Muscle of back (tissue), 11 donors: Measurements from ENCODE around the gene CREG2. TPM values are rescaled to one million over a fixed set of nuclear protein-coding genes. Genes with fewer than 3 reads are reported as not detected.
A peak's percentile ranks its signal among the peaks of the same experiment; 100 is the strongest.

Experiments
- DNase-seq, 3 donors: peaks; one replicate each; pipeline versions ENCODE4 v3.0.0 to v3.0.0-alpha.2; 2013
- polyA plus RNA-seq, 10 donors: library from polyadenylated mRNA; unstranded; fragments of 120-200 nt; gene quantifications; one replicate each; pipeline ENCODE4 v1.2.1, GENCODE V29; 2013; ENCODE audit not compliant: insufficient read length in 10 of 10

The CREG2 gene
- polyA plus RNA-seq, 10 donors, result 2.3 to 8.1 (median 3.6) TPM

DNA sequence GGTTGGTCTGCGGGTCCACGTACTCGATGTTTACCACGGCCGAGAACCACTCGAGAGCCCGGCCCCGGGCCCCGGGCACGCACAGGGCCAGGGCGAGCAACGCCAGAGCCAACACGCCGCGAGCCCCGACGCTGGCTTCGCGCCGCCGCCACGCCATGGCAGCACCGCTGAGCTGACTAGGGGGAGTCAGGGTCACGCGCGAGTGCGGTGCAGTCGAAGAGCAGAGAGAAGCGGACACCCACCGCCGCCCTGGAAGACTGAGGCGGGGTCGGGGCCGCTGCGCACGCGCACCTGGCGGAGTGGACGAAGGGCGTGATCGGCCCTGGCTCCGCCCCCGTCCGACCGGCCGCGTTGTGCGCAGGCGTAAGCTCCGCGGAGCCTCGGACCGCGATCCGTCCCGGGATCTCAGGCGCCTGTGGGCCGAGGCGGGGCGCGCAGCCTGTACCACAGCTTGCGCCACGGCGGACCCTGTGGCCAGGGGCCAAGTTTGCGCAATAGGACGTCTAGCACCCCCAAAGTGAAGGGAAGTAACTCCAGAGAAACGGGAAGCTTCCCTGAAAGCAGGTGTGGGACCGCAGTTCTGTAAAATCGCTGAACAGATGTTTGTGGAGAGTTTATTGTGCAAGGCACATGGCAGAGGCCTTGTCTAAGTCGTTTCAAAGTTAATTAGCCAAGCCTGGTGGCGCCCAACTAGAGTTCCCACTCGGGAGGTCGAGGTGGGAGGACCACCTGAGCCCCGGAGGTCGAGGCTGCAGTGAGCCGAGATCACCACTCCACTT, 78.7 kb downstream of the CREG2 start, which contains the start of gene RNF149:
Gene RNF149, minus strand, starts transcription at position 270 of the 779 bp plus-strand sequence. Its CDS starts 113 bp downstream, at position 157.
- DNase-seq, result peak; percentile 90 to 97 (median 95)

DNA sequence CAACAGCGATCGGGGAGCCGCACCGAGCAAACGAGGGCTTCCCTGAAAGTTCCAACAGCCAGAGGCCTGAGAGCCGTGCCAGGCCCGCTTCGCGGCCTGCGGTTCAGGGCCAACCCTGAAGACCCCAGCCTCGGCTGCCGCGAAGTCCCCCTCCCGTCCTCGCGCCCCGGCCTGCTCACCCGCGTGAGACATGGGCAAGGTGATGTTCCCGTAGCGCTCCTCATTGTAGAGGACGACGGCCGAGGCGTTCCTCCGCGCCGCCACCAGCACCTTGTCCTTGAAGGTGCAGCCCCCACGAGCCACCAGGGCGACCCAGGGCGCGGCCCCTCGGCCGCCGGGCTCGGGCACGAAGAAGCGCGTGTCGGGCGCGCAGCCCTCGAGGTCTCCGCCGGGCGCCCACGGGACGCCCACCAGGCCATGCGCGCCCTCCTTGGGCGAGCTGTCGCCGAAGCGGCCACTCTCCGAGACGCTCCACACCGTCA, 79.3 kb downstream of the CREG2 start:
- peak in 1 of 3 donors; percentile 34 for DNase-seq

DNA sequence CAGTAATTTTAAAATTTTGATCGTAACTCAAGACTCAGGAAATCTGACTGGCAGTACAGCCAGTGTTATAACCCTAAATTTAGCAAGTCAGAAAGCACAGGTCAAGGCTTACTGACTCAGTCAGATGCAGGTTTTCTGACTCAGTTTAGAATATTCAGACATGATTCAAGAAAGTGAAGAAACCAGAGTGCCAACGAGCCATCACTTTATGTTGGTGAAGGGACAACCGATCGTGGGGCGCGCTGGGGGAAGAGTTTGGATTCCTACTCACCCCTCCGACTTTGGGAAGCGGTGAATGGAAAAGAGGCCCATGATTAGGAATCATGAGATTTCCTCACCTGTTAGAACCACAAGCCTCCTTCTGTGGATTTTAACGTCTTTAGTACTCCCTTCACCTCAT, 79.8 kb downstream of the CREG2 start:
- DNase-seq, result no peak

DNA sequence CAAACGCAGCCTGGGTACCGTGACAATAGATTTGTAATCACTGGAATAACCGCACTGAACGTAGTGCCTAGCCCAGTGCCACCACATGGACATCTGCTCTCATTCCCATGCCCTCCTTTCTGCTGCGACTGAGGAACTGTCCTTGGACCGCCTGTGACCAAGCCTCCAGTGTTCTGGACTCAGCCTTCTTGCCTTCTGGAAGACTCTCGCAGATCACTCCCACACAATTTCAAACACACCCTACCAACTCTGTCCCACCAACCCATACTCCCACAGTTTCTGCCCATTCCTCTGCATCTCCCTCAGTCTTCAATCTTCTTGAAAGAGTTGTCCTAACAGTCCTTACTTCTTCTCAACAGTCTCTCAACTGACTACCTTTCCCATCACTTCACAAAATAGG, 80.9 kb downstream of the CREG2 start:
- no peak for DNase-seq

DNA sequence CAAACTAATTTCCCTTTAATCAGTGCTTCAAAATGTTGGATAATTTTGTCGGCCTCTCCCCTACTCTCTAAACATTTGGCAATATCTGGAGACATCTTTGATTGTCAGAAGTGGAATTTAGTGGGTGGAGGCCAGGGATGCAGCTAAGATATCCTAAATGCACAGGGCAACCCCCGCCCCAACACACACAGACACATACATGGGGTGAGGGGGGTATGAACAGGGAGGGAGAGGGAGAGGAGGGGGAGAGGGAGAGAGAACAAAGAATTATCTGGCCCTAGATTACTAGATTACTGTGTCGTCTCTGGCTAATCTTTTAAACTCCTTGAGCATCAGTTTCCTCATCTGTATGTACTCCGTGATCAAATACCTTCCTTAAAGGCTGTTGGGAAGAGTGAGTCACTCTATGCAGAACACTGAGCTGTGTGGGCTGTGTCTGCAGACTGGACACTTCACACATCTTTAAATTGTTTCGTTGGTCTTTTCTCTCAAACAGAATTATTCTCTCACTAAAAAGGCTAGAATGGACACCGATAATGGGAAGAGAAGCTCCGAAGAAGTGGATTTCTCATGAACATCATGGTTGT, 81.7 kb downstream of the CREG2 start:
- no peak for DNase-seq

- DNase-seq, result no peak
Observed at GRCh38 chr2:101305035-101305434, 82.3 kb downstream of the CREG2 start.

- DNase-seq, result no peak
Observed at GRCh38 chr2:101303688-101304087, 83.6 kb downstream of the CREG2 start.

GRCh38 chr2:101302016-101302415, 85.3 kb downstream of the CREG2 start:
- DNase-seq, result no peak

DNA sequence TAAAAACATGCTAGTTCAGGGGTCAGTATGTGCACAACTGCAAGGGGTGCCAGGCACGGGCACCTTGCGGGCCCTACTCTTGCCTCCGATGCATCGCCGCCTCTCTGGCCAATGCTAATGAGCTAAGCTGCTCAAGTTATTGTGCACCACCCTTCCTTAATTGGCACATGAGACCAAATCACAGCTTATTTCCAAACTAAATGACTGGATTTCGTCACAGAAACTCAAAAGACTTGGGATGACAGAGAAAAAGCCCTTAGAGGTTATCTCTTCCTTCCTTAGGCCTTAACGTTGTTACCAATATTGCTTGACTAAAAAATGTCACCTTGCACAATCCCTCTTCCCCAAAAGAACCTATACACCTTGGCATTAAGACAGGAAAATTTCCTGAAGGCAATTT, 86.5 kb downstream of the CREG2 start:
- DNase-seq, result no peak

- no peak for DNase-seq
Observed at GRCh38 chr2:101300164-101300563, 87.1 kb downstream of the CREG2 start.

DNA sequence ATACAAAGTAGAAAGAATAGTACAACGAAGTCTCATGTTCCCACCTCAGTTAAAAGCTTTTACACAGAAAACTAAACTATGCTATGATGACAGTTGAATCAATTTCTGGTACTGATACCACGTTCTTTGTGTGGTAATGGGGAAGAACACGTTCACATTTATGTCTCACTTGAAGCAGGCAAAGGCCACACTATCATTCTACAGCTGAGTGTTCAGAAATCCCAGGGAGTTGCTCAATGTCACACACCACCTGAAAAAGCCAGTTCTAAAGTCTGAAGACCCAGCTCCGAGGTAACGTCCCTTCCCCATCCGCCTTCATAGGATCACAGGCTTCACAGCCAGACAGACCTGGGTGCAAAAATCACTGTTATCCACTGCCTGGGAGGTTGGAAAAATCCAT, 87.7 kb downstream of the CREG2 start:
- DNase-seq, result no peak

DNA sequence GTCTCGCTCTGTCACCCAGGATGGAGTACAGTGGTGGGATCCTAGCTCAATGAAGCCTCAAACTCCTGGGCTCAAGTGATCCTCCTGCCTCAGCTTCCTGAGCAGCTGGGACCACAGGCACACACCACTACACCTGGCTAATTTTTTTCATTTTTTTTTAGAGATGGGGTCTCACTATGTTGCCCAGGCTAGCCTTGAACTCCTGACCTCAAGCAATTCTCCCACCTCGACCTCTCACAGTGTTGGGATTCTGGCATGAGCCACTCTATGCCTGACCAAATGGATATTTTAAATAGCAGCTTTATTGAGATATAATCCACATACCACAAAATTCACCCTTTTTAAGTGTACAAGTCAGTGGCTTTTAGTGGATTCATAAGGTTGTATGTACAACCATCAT, 89.9 kb downstream of the CREG2 start:
- DNase-seq, result no peak

DNA sequence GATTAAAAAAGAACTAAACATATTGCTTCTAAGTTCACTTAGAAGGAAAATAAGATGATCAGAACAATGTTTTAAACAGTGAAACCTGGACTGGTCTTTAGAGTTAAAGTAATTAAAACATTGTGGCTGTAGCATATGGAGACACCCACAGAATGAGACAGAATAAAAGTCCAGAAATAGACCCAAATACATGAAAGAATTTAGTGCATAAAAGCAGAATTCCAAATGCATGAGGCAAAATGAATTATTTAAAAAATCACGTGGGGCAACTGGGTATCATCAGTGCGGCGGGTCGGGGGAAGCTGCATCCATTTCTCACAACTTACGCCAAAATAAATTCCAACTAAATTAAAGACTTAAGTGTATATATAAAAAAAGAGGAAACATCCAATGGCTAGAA, 90.9 kb downstream of the CREG2 start:
- DNase-seq, result no peak

DNA sequence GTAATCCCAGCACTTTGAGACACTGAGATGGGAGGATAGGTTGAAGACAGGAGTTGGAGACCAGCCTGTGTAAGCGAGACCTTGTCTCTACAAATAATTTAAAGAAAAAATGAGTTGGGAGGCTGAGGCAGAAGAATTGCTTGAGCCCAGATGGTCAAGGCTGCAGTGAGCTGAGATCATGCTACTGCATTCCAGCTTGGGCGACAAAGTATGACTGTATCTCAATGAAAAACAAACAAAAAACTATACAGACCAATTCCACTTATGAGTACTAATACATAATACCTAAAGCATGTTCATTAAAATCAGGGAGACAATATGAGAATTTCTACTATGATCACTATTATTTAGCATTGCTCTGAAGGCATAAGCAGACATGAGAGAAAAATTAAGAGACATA, 91.4 kb downstream of the CREG2 start:
- DNase-seq, result no peak

Other genes starting within 250 kb of the CREG2 start
- 10 to 100 TPM; 15.0 to 27.4 (median 19.6) TPM for gene TBC1D8, start 236.1 kb downstream of the CREG2 start, polyA plus RNA-seq
- 10 to 100 TPM; 27.8 to 42.0 (median 35.8) TPM for gene CNOT11, start 134.6 kb downstream of the CREG2 start, polyA plus RNA-seq
- gene RNF149, start 78.8 kb downstream of the CREG2 start, polyA plus RNA-seq, result 10 to 100 TPM; 24.0 to 48.1 (median 34.1) TPM
- 1 to 10 TPM; 2.4 to 3.9 (median 2.7) TPM for gene RFX8, start 87.6 kb upstream of the CREG2 start, polyA plus RNA-seq